ACC112 (cell line): ENCODE results near the gene TSPEAR.
"Not testable (repeated sequence)": the region's sequence is repeated elsewhere in the genome, so short reads cannot be mapped to it uniquely, and the experiment has no call there.

Source experiments
- H2AFZ ChIP-seq: fragments of 200-600 bp; sonication (generic); one replicate; pipeline ENCODE4 v1.6.0; 2017; ENCODE audit warnings: antibody characterized with exemption, low read length; ENCODE audit not compliant: unreplicated experiment
- H3K27ac ChIP-seq: fragments of 200-600 bp; sonication (generic); 2 replicates; pipeline ENCODE4 v1.5.1; 2014; ENCODE audit warnings: low read depth, mild to moderate bottlenecking, antibody characterized with exemption, low read length, moderate library complexity
- H3K27me3 ChIP-seq: fragments of 200-600 bp; sonication (generic); 2 replicates; pipeline ENCODE4 v1.6.1; 2014; ENCODE audit warnings: mild to moderate bottlenecking, antibody characterized with exemption, low read length, moderate library complexity, mixed read lengths; ENCODE audit not compliant: insufficient read depth
- H3K36me3 ChIP-seq: fragments of 200-600 bp; sonication (generic); 2 replicates; pipeline ENCODE4 v1.6.1; 2016; ENCODE audit warnings: mild to moderate bottlenecking, antibody characterized with exemption, low read length, moderate library complexity, mixed read lengths; ENCODE audit not compliant: insufficient read depth
- H3K4me1 ChIP-seq: fragments of 200-600 bp; sonication (generic); one replicate; pipeline ENCODE4 v1.6.1; 2016; ENCODE audit warnings: low read length, mixed read lengths; ENCODE audit not compliant: insufficient read depth, unreplicated experiment, control insufficient read depth
- H3K4me3 ChIP-seq: fragments of 200-600 bp; sonication (generic); 2 replicates; pipeline ENCODE4 v1.5.1; 2014; ENCODE audit warnings: mild to moderate bottlenecking, low read depth, low read length
- H3K79me2 ChIP-seq: fragments of 200-600 bp; sonication (generic); one replicate; pipeline ENCODE4 v1.6.0; 2016; ENCODE audit warnings: low read length; ENCODE audit not compliant: control insufficient read depth, unreplicated experiment, insufficient read depth

TSPEAR gene

GRCh38 chr21:44695184-44695583, 16.2 kb downstream of the TSPEAR start:
- no peaks in the 10 kb centered on the region for H3K4me1 ChIP-seq
- no peaks in the 10 kb centered on the region for H3K79me2 ChIP-seq
- no peak overlapping the region for H3K27ac ChIP-seq
- H2AFZ ChIP-seq, result no peak overlapping the region
- H3K4me3 ChIP-seq, result no peak overlapping the region
- no peaks in the 10 kb centered on the region for H3K36me3 ChIP-seq
- H3K27me3 ChIP-seq, result peaks cover 74% of the 10 kb centered on the region

GRCh38 chr21:44694776-44695175, 16.6 kb downstream of the TSPEAR start:
- no peak overlapping the region for H3K4me3 ChIP-seq
- H3K79me2 ChIP-seq, result no peaks in the 10 kb centered on the region
- H2AFZ ChIP-seq, result no peak overlapping the region
- H3K36me3 ChIP-seq, result no peaks in the 10 kb centered on the region
- no peak overlapping the region for H3K27ac ChIP-seq
- no peaks in the 10 kb centered on the region for H3K4me1 ChIP-seq
- H3K27me3 ChIP-seq, result peaks cover 74% of the 10 kb centered on the region

GRCh38 chr21:44692798-44693512, 18.4 kb downstream of the TSPEAR start:
- no peak overlapping the region for H3K4me3 ChIP-seq

GRCh38 chr21:44691686-44692085, 19.7 kb downstream of the TSPEAR start:
- no peak overlapping the region for H3K27ac ChIP-seq
- H3K36me3 ChIP-seq, result no peaks in the 10 kb centered on the region
- H3K4me3 ChIP-seq, result no peak overlapping the region
- peaks cover 65% of the 10 kb centered on the region for H3K27me3 ChIP-seq
- H3K4me1 ChIP-seq, result no peaks in the 10 kb centered on the region
- no peak overlapping the region for H2AFZ ChIP-seq
- no peaks in the 10 kb centered on the region for H3K79me2 ChIP-seq

More at GRCh38 chr21:44692798-44693512, 18.4 kb downstream of the TSPEAR start:
- Histone ChIP-seq H2AFZ (no peak overlapping the region), H3K36me3 (no peaks in the 10 kb centered on the region), H3K27ac (no peak overlapping the region), H3K27me3 (peaks cover 64% of the 10 kb centered on the region), H3K4me1 (no peaks in the 10 kb centered on the region), H3K79me2 (no peaks in the 10 kb centered on the region)

GRCh38 chr21:44689740-44690139, 21.6 kb downstream of the TSPEAR start:
- H2AFZ ChIP-seq, H3K36me3 ChIP-seq, H3K79me2 ChIP-seq, H3K4me1 ChIP-seq, H3K27ac ChIP-seq, H3K4me3 ChIP-seq: not testable (repeated sequence)
- H3K27me3 ChIP-seq, result peaks cover 59% of the 10 kb centered on the region

- peaks cover 75% of the 10 kb centered on the region for H3K27me3 ChIP-seq
These were observed 23.7 kb downstream of the TSPEAR start for GRCh38 chr21:44687671-44688070.

GRCh38 chr21:44686843-44687561, 24.4 kb downstream of the TSPEAR start:
- Histone ChIP-seq H3K27ac (no peak overlapping the region), H3K27me3 (peaks cover 77% of the 10 kb centered on the region), H3K4me1 (no peaks in the 10 kb centered on the region), H3K79me2 (no peaks in the 10 kb centered on the region), H2AFZ (no peak overlapping the region), H3K36me3 (no peaks in the 10 kb centered on the region), H3K4me3 (no peak overlapping the region)

More at GRCh38 chr21:44687671-44688070, 23.7 kb downstream of the TSPEAR start:
- Histone ChIP-seq H3K79me2 (no peaks in the 10 kb centered on the region), H3K4me3 (no peak overlapping the region), H3K36me3 (no peaks in the 10 kb centered on the region), H3K4me1 (no peaks in the 10 kb centered on the region), H2AFZ (no peak overlapping the region), H3K27ac (no peak overlapping the region)

- Histone ChIP-seq H3K27me3 (peaks cover 69% of the 10 kb centered on the region), H3K4me3 (no peak overlapping the region), H3K4me1 (no peaks in the 10 kb centered on the region), H2AFZ (no peak overlapping the region), H3K36me3 (no peaks in the 10 kb centered on the region), H3K27ac (no peak overlapping the region), H3K79me2 (no peaks in the 10 kb centered on the region)
These were observed 25.2 kb downstream of the TSPEAR start for GRCh38 chr21:44686000-44686781.

GRCh38 chr21:44685050-44685449, 26.3 kb downstream of the TSPEAR start:
- not testable (repeated sequence) for H3K79me2 ChIP-seq, H2AFZ ChIP-seq, H3K4me3 ChIP-seq, H3K36me3 ChIP-seq, H3K27ac ChIP-seq, H3K4me1 ChIP-seq
- peaks cover 68% of the 10 kb centered on the region for H3K27me3 ChIP-seq

- H3K36me3 ChIP-seq, result no peaks in the 10 kb centered on the region
- peaks cover 71% of the 10 kb centered on the region for H3K27me3 ChIP-seq
- H3K79me2 ChIP-seq, result no peaks in the 10 kb centered on the region
- H3K4me3 ChIP-seq, result no peak overlapping the region
- H2AFZ ChIP-seq, result no peak overlapping the region
- H3K4me1 ChIP-seq, result no peaks in the 10 kb centered on the region
- no peak overlapping the region for H3K27ac ChIP-seq
These were observed 26.9 kb downstream of the TSPEAR start for GRCh38 chr21:44684483-44684882.
